ENCODE results near the gene ALOX15.
A peak's percentile ranks its signal among the peaks of the same experiment; 100 is the strongest.
"Not testable (repeated sequence)": the region's sequence is repeated elsewhere in the genome, so short reads cannot be mapped to it uniquely, and the experiment has no call there.

ALOX15 gene

GRCh38 chr17:4639301-4640059, 2.0 kb downstream of the ALOX15 start:
- not testable (repeated sequence) for H3K4me3 ChIP-seq (ENCODE audit: low read length in 2 of 2); H3K23ac ChIP-seq (ENCODE audit: low read depth, low read length, poor library complexity); H3K4ac ChIP-seq (ENCODE audit: low read length); H3K79me1 ChIP-seq (ENCODE audit: low read depth, low read length); H3K9me3 ChIP-seq (replicated peaks in 1 of 2; ENCODE audit: control insufficient read depth in 2 of 2, insufficient read depth in 1 of 2, low read depth in 1 of 2, low read length in 2 of 2); H2AK5ac ChIP-seq (ENCODE audit: low read depth, low read length); H2BK15ac ChIP-seq (ENCODE audit: low read length); H2BK12ac ChIP-seq (ENCODE audit: low read length); H3K9ac ChIP-seq (ENCODE audit: low read depth, low read length, poor library complexity); H4K91ac ChIP-seq (ENCODE audit: low read depth, low read length, poor library complexity); H3K14ac ChIP-seq (ENCODE audit: low read length); H4K8ac ChIP-seq (ENCODE audit: low read depth, low read length); H2BK120ac ChIP-seq (ENCODE audit: low read depth, low read length); H3K36me3 ChIP-seq (replicated peaks in 1 of 2; ENCODE audit: control insufficient read depth in 2 of 2, insufficient read depth in 2 of 2, low read length in 2 of 2); H2BK5ac ChIP-seq (ENCODE audit: low read length); H3K27ac ChIP-seq (replicated peaks; ENCODE audit: low read length)
- WGBS, 2 donors (ENCODE audit: extremely low coverage in 2 of 2, insufficient read length in 2 of 2, insufficient replicate concordance in 1 of 2), result no CpG with 5 or more reads among the region's 56 CpGs
- Histone ChIP-seq H3K4me1 (ENCODE audit: control insufficient read depth in 2 of 2, insufficient read depth in 1 of 2, low read depth in 1 of 2, low read length in 2 of 2) (peaks cover 4 to 14% of the 10 kb centered on the region in 2 donors), H3K18ac (ENCODE audit: low read length) (peak overlapping the region; percentile 48), H3K4me2 (ENCODE audit: insufficient read depth, low read length, poor library complexity, severe bottlenecking) (peak overlapping the region; percentile 32), H3K27me3 (ENCODE audit: control insufficient read depth in 3 of 3, insufficient read depth in 3 of 3, low read depth in 1 of 3, low read length in 3 of 3) (peaks cover 5 to 79% (median 54%) of the 10 kb centered on the region in 3 experiments), H2AFZ (ENCODE audit: low read length) (peak overlapping the region; percentile 56)
- DNase-seq (ENCODE audit: low spot score), result peak; percentile 33

- not testable (repeated sequence) for DNase-seq (ENCODE audit: low spot score); H3K27ac ChIP-seq (replicated peaks; ENCODE audit: low read length); H2BK120ac ChIP-seq (ENCODE audit: low read depth, low read length); H3K4me2 ChIP-seq (ENCODE audit: insufficient read depth, low read length, poor library complexity, severe bottlenecking); H4K8ac ChIP-seq (ENCODE audit: low read depth, low read length); H3K14ac ChIP-seq (ENCODE audit: low read length); H3K9ac ChIP-seq (ENCODE audit: low read depth, low read length, poor library complexity); H4K91ac ChIP-seq (ENCODE audit: low read depth, low read length, poor library complexity); H3K4ac ChIP-seq (ENCODE audit: low read length); H3K23ac ChIP-seq (ENCODE audit: low read depth, low read length, poor library complexity); H2BK5ac ChIP-seq (ENCODE audit: low read length); H3K36me3 ChIP-seq (replicated peaks in 1 of 2; ENCODE audit: control insufficient read depth in 2 of 2, insufficient read depth in 2 of 2, low read length in 2 of 2); H2AK5ac ChIP-seq (ENCODE audit: low read depth, low read length); H3K79me1 ChIP-seq (ENCODE audit: low read depth, low read length); H3K4me3 ChIP-seq (ENCODE audit: low read length in 2 of 2); H2BK15ac ChIP-seq (ENCODE audit: low read length); H2AFZ ChIP-seq (ENCODE audit: low read length); H3K9me3 ChIP-seq (replicated peaks in 1 of 2; ENCODE audit: control insufficient read depth in 2 of 2, insufficient read depth in 1 of 2, low read depth in 1 of 2, low read length in 2 of 2)
- Histone ChIP-seq H2BK12ac (ENCODE audit: low read length) (peak overlapping the region; percentile 41), H3K18ac (ENCODE audit: low read length) (peak overlapping the region; percentile 48), H3K27me3 (ENCODE audit: control insufficient read depth in 3 of 3, insufficient read depth in 3 of 3, low read depth in 1 of 3, low read length in 3 of 3) (peaks cover 5 to 76% (median 54%) of the 10 kb centered on the region in 3 experiments), H3K4me1 (ENCODE audit: control insufficient read depth in 2 of 2, insufficient read depth in 1 of 2, low read depth in 1 of 2, low read length in 2 of 2) (peaks cover 4 to 14% of the 10 kb centered on the region in 2 donors)
- no CpG with 5 or more reads among the region's 8 CpGs for WGBS, 2 donors (ENCODE audit: extremely low coverage in 2 of 2, insufficient read length in 2 of 2, insufficient replicate concordance in 1 of 2)
Observed at GRCh38 chr17:4638766-4639165, 2.7 kb downstream of the ALOX15 start.

- no peak overlapping the region for H2BK15ac ChIP-seq (ENCODE audit: low read length)
- H3K36me3 ChIP-seq (replicated peaks in 1 of 2; ENCODE audit: control insufficient read depth in 2 of 2, insufficient read depth in 2 of 2, low read length in 2 of 2), result no peaks in the 10 kb centered on the region
- H3K18ac ChIP-seq (ENCODE audit: low read length), result peak overlapping the region; percentile 38
- H3K4me3 ChIP-seq (ENCODE audit: low read length in 2 of 2), result no peak overlapping the region
- H2AFZ ChIP-seq (ENCODE audit: low read length), result no peak overlapping the region
- no peak overlapping the region for H3K4me2 ChIP-seq (ENCODE audit: insufficient read depth, low read length, poor library complexity, severe bottlenecking)
- no peaks in the 10 kb centered on the region for H3K9me3 ChIP-seq (replicated peaks in 1 of 2; ENCODE audit: control insufficient read depth in 2 of 2, insufficient read depth in 1 of 2, low read depth in 1 of 2, low read length in 2 of 2)
- no peak overlapping the region for H3K23ac ChIP-seq (ENCODE audit: low read depth, low read length, poor library complexity)
- no peak overlapping the region for H3K27ac ChIP-seq (replicated peaks; ENCODE audit: low read length)
- no CpG with 5 or more reads among the region's 12 CpGs for WGBS, 2 donors (ENCODE audit: extremely low coverage in 2 of 2, insufficient read length in 2 of 2, insufficient replicate concordance in 1 of 2)
- H3K14ac ChIP-seq (ENCODE audit: low read length), result no peak overlapping the region
- no peak overlapping the region for H2BK12ac ChIP-seq (ENCODE audit: low read length)
- no peak overlapping the region for H2BK5ac ChIP-seq (ENCODE audit: low read length)
- H3K4me1 ChIP-seq (ENCODE audit: control insufficient read depth in 2 of 2, insufficient read depth in 1 of 2, low read depth in 1 of 2, low read length in 2 of 2), result peaks cover 2 to 7% of the 10 kb centered on the region in 2 donors
- no peak overlapping the region for H3K4ac ChIP-seq (ENCODE audit: low read length)
- no peak overlapping the region for H4K8ac ChIP-seq (ENCODE audit: low read depth, low read length)
- H2BK120ac ChIP-seq (ENCODE audit: low read depth, low read length), result no peak overlapping the region
- H4K91ac ChIP-seq (ENCODE audit: low read depth, low read length, poor library complexity), result no peak overlapping the region
- H2AK5ac ChIP-seq (ENCODE audit: low read depth, low read length), result peak overlapping the region; percentile 32
- no peak for DNase-seq (ENCODE audit: low spot score)
- H3K9ac ChIP-seq (ENCODE audit: low read depth, low read length, poor library complexity), result no peak overlapping the region
- H3K79me1 ChIP-seq (ENCODE audit: low read depth, low read length), result no peaks in the 10 kb centered on the region
- H3K27me3 ChIP-seq (ENCODE audit: control insufficient read depth in 3 of 3, insufficient read depth in 3 of 3, low read depth in 1 of 3, low read length in 3 of 3), result peaks cover 3 to 58% (median 43%) of the 10 kb centered on the region in 3 experiments
Observed at GRCh38 chr17:4636474-4637100, 4.9 kb downstream of the ALOX15 start.

GRCh38 chr17:4635823-4636375, 5.6 kb downstream of the ALOX15 start:
- Histone ChIP-seq H2BK120ac (ENCODE audit: low read depth, low read length) (no peak overlapping the region), H3K9ac (ENCODE audit: low read depth, low read length, poor library complexity) (no peak overlapping the region), H2BK15ac (ENCODE audit: low read length) (no peak overlapping the region), H2BK12ac (ENCODE audit: low read length) (no peak overlapping the region), H2AK5ac (ENCODE audit: low read depth, low read length) (no peak overlapping the region), H3K4ac (ENCODE audit: low read length) (no peak overlapping the region), H3K36me3 (replicated peaks in 1 of 2; ENCODE audit: control insufficient read depth in 2 of 2, insufficient read depth in 2 of 2, low read length in 2 of 2) (no peaks in the 10 kb centered on the region), H3K4me3 (ENCODE audit: low read length in 2 of 2) (no peak overlapping the region), H2AFZ (ENCODE audit: low read length) (no peak overlapping the region), H3K4me2 (ENCODE audit: insufficient read depth, low read length, poor library complexity, severe bottlenecking) (no peak overlapping the region), H4K8ac (ENCODE audit: low read depth, low read length) (no peak overlapping the region), H3K18ac (ENCODE audit: low read length) (peak overlapping the region; percentile 5), H4K91ac (ENCODE audit: low read depth, low read length, poor library complexity) (no peak overlapping the region), H3K4me1 (ENCODE audit: control insufficient read depth in 2 of 2, insufficient read depth in 1 of 2, low read depth in 1 of 2, low read length in 2 of 2) (peaks cover 0 to 4% of the 10 kb centered on the region in 2 donors), H3K23ac (ENCODE audit: low read depth, low read length, poor library complexity) (no peak overlapping the region), H3K27me3 (ENCODE audit: control insufficient read depth in 3 of 3, insufficient read depth in 3 of 3, low read depth in 1 of 3, low read length in 3 of 3) (peaks cover 0 to 51% (median 36%) of the 10 kb centered on the region in 3 experiments), H3K9me3 (replicated peaks in 1 of 2; ENCODE audit: control insufficient read depth in 2 of 2, insufficient read depth in 1 of 2, low read depth in 1 of 2, low read length in 2 of 2) (no peaks in the 10 kb centered on the region), H2BK5ac (ENCODE audit: low read length) (no peak overlapping the region), H3K14ac (ENCODE audit: low read length) (no peak overlapping the region), H3K27ac (replicated peaks; ENCODE audit: low read length) (no peak overlapping the region), H3K79me1 (ENCODE audit: low read depth, low read length) (no peaks in the 10 kb centered on the region)
- DNase-seq (ENCODE audit: low spot score), result no peak
- no CpG with 5 or more reads among the region's 10 CpGs for WGBS, 2 donors (ENCODE audit: extremely low coverage in 2 of 2, insufficient read length in 2 of 2, insufficient replicate concordance in 1 of 2)
